Chondrocyte (in vitro differentiated cells): ENCODE results near the gene EFCAB12. TPM values are rescaled to one million over a fixed set of nuclear protein-coding genes. Genes with fewer than 3 reads are reported as not detected.
A peak's percentile ranks its signal among the peaks of the same experiment; 100 is the strongest.
"Not testable (repeated sequence)": the region's sequence is repeated elsewhere in the genome, so short reads cannot be mapped to it uniquely, and the experiment has no call there.

Experiments
- DNase-seq: peaks from one replicate; pipeline ENCODE4 v3.0.0; 2021; ENCODE audit warnings: mixed read lengths, low spot score
- H3K27ac Mint-ChIP-seq: one replicate; pipeline ENCODE4 v1.8.0; 2021; ENCODE audit warnings: mild to moderate bottlenecking, moderate library complexity, mixed read lengths; ENCODE audit not compliant: unreplicated experiment
- H3K27me3 Mint-ChIP-seq: 2 replicates; pipeline ENCODE4 v1.8.0; 2021; ENCODE audit warnings: low read depth, mixed read lengths
- H3K36me3 Mint-ChIP-seq: 2 replicates; pipeline ENCODE4 v1.8.0; 2021; ENCODE audit warnings: low read depth, mixed read lengths
- H3K4me1 Mint-ChIP-seq: 2 replicates; pipeline ENCODE4 v1.8.0; 2021; ENCODE audit warnings: low read depth, mild to moderate bottlenecking, mixed read lengths
- H3K4me3 Mint-ChIP-seq: one replicate; pipeline ENCODE4 v1.8.0; 2021; ENCODE audit warnings: mild to moderate bottlenecking, moderate library complexity, mixed read lengths; ENCODE audit not compliant: unreplicated experiment
- H3K9me3 Mint-ChIP-seq: 2 replicates; pipeline ENCODE4 v1.8.0; 2021; ENCODE audit warnings: low read depth, mixed read lengths
- CTCF ChIP-seq: fragments of 200-600 bp; sonication (generic); IDR thresholded peaks from 2 replicates; pipeline ENCODE4 v1.5.0; 2021; ENCODE audit warnings: antibody characterized with exemption, mild to moderate bottlenecking, moderate library complexity
- total RNA-seq: library from RNA; stranded (reverse); gene quantifications from 3 replicates; pipeline ENCODE4 v1.2.1, GENCODE V29; 2021

EFCAB12 gene
- total RNA-seq, 1 donor from 2014 or later = not detected

- no peaks in the 10 kb centered on the region for H3K9me3 Mint-ChIP-seq
- H3K27me3 Mint-ChIP-seq = no peaks in the 10 kb centered on the region
- peak overlapping the region; percentile 98 for H3K4me3 Mint-ChIP-seq
- no peak for DNase-seq
- peaks cover 24% of the 10 kb centered on the region for H3K4me1 Mint-ChIP-seq
- H3K27ac Mint-ChIP-seq = peak overlapping the region; percentile 91
- TF ChIP-seq CTCF = no peak
- no peaks in the 10 kb centered on the region for H3K36me3 Mint-ChIP-seq
Observed at GRCh38 chr3:129398803-129399144, 29.7 kb downstream of the EFCAB12 start.

- H3K27ac Mint-ChIP-seq, H3K4me3 Mint-ChIP-seq, H3K27me3 Mint-ChIP-seq, H3K9me3 Mint-ChIP-seq, DNase-seq: not testable (repeated sequence)
- Mint-ChIP-seq H3K36me3 (peaks cover 12% of the 10 kb centered on the region), H3K4me1 (peaks cover 31% of the 10 kb centered on the region)
Observed at GRCh38 chr3:129393760-129394564, 34.5 kb downstream of the EFCAB12 start.

GRCh38 chr3:129393271-129393670, 35.2 kb downstream of the EFCAB12 start:
- no peak overlapping the region for H3K4me3 Mint-ChIP-seq
- H3K27me3 Mint-ChIP-seq = no peaks in the 10 kb centered on the region
- H3K27ac Mint-ChIP-seq = no peak overlapping the region
- no peaks in the 10 kb centered on the region for H3K9me3 Mint-ChIP-seq
- DNase-seq = no peak
- H3K36me3 Mint-ChIP-seq = peaks cover 12% of the 10 kb centered on the region
- no peak for TF ChIP-seq CTCF
- peaks cover 32% of the 10 kb centered on the region for H3K4me1 Mint-ChIP-seq

- peaks cover 28% of the 10 kb centered on the region for H3K4me1 Mint-ChIP-seq
- not testable (repeated sequence) for H3K27ac Mint-ChIP-seq, H3K4me3 Mint-ChIP-seq, DNase-seq, H3K27me3 Mint-ChIP-seq, H3K9me3 Mint-ChIP-seq
- peaks cover 14% of the 10 kb centered on the region for H3K36me3 Mint-ChIP-seq
Observed at GRCh38 chr3:129392106-129392887, 36.1 kb downstream of the EFCAB12 start.

GRCh38 chr3:129391583-129391982, 36.9 kb downstream of the EFCAB12 start:
- DNase-seq, H3K27ac Mint-ChIP-seq, H3K4me3 Mint-ChIP-seq, H3K9me3 Mint-ChIP-seq, H3K27me3 Mint-ChIP-seq: not testable (repeated sequence)
- Mint-ChIP-seq H3K4me1 (peaks cover 25% of the 10 kb centered on the region), H3K36me3 (peaks cover 16% of the 10 kb centered on the region)

GRCh38 chr3:129389572-129389937, 38.9 kb downstream of the EFCAB12 start:
- H3K4me3 Mint-ChIP-seq = no peak overlapping the region

GRCh38 chr3:129388791-129389571, 39.5 kb downstream of the EFCAB12 start:
- not testable (repeated sequence) for H3K27me3 Mint-ChIP-seq, DNase-seq, H3K4me3 Mint-ChIP-seq, H3K9me3 Mint-ChIP-seq
- peak overlapping the region; percentile 85 for H3K27ac Mint-ChIP-seq
- peaks cover 16% of the 10 kb centered on the region for H3K36me3 Mint-ChIP-seq
- H3K4me1 Mint-ChIP-seq = peaks cover 21% of the 10 kb centered on the region

More at GRCh38 chr3:129389572-129389937, 38.9 kb downstream of the EFCAB12 start:
- Mint-ChIP-seq H3K36me3 (peaks cover 16% of the 10 kb centered on the region), H3K27ac (peak overlapping the region; percentile 85), H3K4me1 (peaks cover 21% of the 10 kb centered on the region), H3K27me3 (no peaks in the 10 kb centered on the region), H3K9me3 (no peaks in the 10 kb centered on the region)
- no peak for DNase-seq
- TF ChIP-seq CTCF = no peak
